ENCODE data around the gene MINDY4. TPM values are rescaled to one million over a fixed set of nuclear protein-coding genes. Genes with fewer than 3 reads are reported as not detected.

MINDY4 gene
- total RNA-seq, 6 experiments from 2014 or later: 1.2 to 3.2 (median 2.3) TPM

- no peak for TF ChIP-seq POLR2A (IDR thresholded peaks at IDR 0.05)
- no peak for TF ChIP-seq CTCF (IDR thresholded peaks at IDR 0.05)
- no peak overlapping the region for H3K4me3 ChIP-seq
- H3K27me3 ChIP-seq: no peaks in the 10 kb centered on the region
- peak overlapping the region in 1 of 3 donors; percentile 28 for H3K27ac ChIP-seq
- H3K36me3 ChIP-seq: no peaks in the 10 kb centered on the region
- peak; percentile 38 to 62 (median 59) for ATAC-seq
- 90% methylated on average over 2 of the region's 7 CpGs for WGBS (ENCODE audit: insufficient coverage, low coverage, low lambda C conversion rate, missing lambda C conversion rate)
- intact Hi-C loops (cut with DNase I): no loop called here
- no peaks in the 10 kb centered on the region for H3K4me1 ChIP-seq
- peak in 1 of 3 donors; percentile 29 for DNase-seq
- no peaks in the 10 kb centered on the region for H3K9me3 ChIP-seq
These were observed 77.1 kb downstream of the MINDY4 start for GRCh38 chr7:30848121-30848855.

GRCh38 chr7:30849565-30849964 lies 78.3 kb downstream of the MINDY4 start:
- no peak overlapping the region for H3K4me3 ChIP-seq
- intact Hi-C loops (cut with DNase I): no loop called here
- no peak overlapping the region for H3K27ac ChIP-seq
- TF ChIP-seq CTCF (IDR thresholded peaks at IDR 0.05) (no peak), POLR2A (IDR thresholded peaks at IDR 0.05) (no peak)
- ATAC-seq (no peak), DNase-seq (peak in 1 of 3 donors; percentile 6)
- WGBS (ENCODE audit: insufficient coverage, low coverage, low lambda C conversion rate, missing lambda C conversion rate): 49% methylated on average over 4 of the region's 4 CpGs
- H3K4me1 ChIP-seq: no peaks in the 10 kb centered on the region
- H3K27me3 ChIP-seq: no peaks in the 10 kb centered on the region
- H3K9me3 ChIP-seq: no peaks in the 10 kb centered on the region
- H3K36me3 ChIP-seq: no peaks in the 10 kb centered on the region

- DNase-seq: peak in 1 of 3 donors; percentile 48
- Histone ChIP-seq H3K27ac (no peak overlapping the region), H3K4me3 (no peak overlapping the region), H3K36me3 (no peaks in the 10 kb centered on the region), H3K9me3 (no peaks in the 10 kb centered on the region), H3K4me1 (no peaks in the 10 kb centered on the region), H3K27me3 (no peaks in the 10 kb centered on the region)
- TF ChIP-seq CTCF (IDR thresholded peaks at IDR 0.05): no peak
- TF ChIP-seq POLR2A (IDR thresholded peaks at IDR 0.05): no peak
- intact Hi-C loops (cut with DNase I): no loop called here
- no peak for ATAC-seq
- 97% methylated on average over 6 of the region's 17 CpGs for WGBS (ENCODE audit: insufficient coverage, low coverage, low lambda C conversion rate, missing lambda C conversion rate)
These were observed 79.2 kb downstream of the MINDY4 start for GRCh38 chr7:30850426-30850825.

DNA sequence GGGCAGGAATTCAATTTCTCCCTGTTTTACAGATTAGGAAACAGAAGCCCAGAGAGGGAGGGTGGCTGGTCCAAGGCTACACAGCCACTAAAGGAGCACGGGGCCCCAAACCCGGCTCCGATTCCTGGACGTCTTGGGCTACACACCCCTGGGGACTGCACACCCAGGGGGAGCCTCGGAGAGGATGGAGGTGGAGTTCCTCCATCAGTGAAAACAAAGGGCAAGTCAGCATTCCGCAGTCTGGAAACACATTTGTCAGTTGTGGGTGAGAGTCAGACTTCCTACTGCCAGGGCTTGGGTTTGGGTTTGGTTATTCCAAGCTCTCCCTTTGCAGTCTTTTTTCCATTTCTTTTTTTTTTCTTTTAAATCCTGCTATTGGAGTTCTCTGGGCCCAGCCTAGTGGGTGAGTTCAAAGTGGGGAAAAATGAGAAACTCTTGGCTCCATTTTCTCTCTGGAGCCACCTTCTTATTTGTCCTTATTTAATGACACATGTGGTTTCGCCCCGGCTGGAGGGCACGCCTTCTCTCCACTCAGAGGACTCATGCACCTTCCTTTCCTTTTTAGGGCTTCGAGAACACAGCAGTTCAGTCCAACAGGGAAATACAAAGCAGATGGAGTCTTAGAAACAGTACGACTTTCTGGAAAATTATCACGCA lies 80.6 kb downstream of the MINDY4 start:
- Histone ChIP-seq H3K4me3 (no peak overlapping the region), H3K36me3 (no peaks in the 10 kb centered on the region), H3K27ac (peak overlapping the region in 1 of 3 donors; percentile 22), H3K27me3 (no peaks in the 10 kb centered on the region), H3K9me3 (no peaks in the 10 kb centered on the region), H3K4me1 (no peaks in the 10 kb centered on the region)
- ATAC-seq (no peak), DNase-seq (peak in 1 of 3 donors; percentile 27)
- intact Hi-C loops (cut with DNase I): no loop called here
- WGBS (ENCODE audit: insufficient coverage, low coverage, low lambda C conversion rate, missing lambda C conversion rate): 96% methylated on average over 7 of the region's 12 CpGs
- TF ChIP-seq POLR2A (IDR thresholded peaks at IDR 0.05) (no peak), CTCF (IDR thresholded peaks at IDR 0.05) (no peak)

Data from right lobe of liver (tissue), 6 donors.